ENCODE measurements around the gene KCNG3. TPM values are rescaled to one million over a fixed set of nuclear protein-coding genes. Genes with fewer than 3 reads are reported as not detected.

The KCNG3 gene
- total and polyA plus RNA-seq, 2 donors from 2014 or later, result 0.19 to 0.88 TPM

DNA sequence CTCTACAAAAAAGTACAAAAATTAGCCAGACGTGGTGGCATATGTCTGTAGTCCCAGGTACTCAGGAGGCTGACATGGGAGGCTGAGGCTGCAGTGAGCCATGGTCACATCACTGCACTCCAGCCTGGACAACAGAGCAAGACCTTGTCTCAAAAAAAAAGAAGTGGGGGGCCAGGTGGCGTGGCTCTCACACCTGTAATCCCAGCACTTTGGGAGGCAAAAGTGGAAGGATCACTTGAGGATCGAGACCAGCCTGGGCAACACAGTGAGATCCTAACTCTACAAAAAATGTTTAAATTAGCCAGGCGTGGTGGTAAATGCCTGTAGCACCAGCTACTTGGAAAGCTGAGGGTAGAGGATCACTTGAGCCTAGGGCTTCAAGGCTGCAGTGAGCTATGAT is 23.1 kb downstream of the KCNG3 start:
- no peak for DNase-seq
- no peak for FAIRE-seq
- Histone ChIP-seq H3K4me3 (ENCODE audit: low read length in 3 of 3) (no peak overlapping the region), H3K36me3 (ENCODE audit: control insufficient read depth in 2 of 3, insufficient read depth in 3 of 3, low read length in 3 of 3) (no peaks in the 10 kb centered on the region), H3K27me3 (ENCODE audit: control insufficient read depth, insufficient read depth, low read length) (no peaks in the 10 kb centered on the region), H3K27ac (ENCODE audit: low read depth in 2 of 2, low read length in 2 of 2) (no peak overlapping the region), H3K4me1 (ENCODE audit: control insufficient read depth in 2 of 3, insufficient read depth in 2 of 3, low read depth in 1 of 3, low read length in 3 of 3) (no peaks in the 10 kb centered on the region), H3K9me3 (ENCODE audit: control insufficient read depth in 2 of 3, insufficient read depth in 1 of 3, low read length in 3 of 3) (no peaks in the 10 kb centered on the region), H3K9ac (ENCODE audit: low read length in 3 of 3) (no peak overlapping the region)
- intact Hi-C loops (cut with DNase I), result no loop called here
- TF ChIP-seq, protein P1, sequence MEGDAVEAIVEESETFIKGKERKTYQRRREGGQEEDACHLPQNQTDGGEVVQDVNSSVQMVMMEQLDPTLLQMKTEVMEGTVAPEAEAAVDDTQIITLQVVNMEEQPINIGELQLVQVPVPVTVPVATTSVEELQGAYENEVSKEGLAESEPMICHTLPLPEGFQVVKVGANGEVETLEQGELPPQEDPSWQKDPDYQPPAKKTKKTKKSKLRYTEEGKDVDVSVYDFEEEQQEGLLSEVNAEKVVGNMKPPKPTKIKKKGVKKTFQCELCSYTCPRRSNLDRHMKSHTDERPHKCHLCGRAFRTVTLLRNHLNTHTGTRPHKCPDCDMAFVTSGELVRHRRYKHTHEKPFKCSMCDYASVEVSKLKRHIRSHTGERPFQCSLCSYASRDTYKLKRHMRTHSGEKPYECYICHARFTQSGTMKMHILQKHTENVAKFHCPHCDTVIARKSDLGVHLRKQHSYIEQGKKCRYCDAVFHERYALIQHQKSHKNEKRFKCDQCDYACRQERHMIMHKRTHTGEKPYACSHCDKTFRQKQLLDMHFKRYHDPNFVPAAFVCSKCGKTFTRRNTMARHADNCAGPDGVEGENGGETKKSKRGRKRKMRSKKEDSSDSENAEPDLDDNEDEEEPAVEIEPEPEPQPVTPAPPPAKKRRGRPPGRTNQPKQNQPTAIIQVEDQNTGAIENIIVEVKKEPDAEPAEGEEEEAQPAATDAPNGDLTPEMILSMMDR (IDR thresholded peaks at IDR 0.05; ENCODE audit: borderline replicate concordance, extremely low read depth, insufficient read depth), result no peak

DNA sequence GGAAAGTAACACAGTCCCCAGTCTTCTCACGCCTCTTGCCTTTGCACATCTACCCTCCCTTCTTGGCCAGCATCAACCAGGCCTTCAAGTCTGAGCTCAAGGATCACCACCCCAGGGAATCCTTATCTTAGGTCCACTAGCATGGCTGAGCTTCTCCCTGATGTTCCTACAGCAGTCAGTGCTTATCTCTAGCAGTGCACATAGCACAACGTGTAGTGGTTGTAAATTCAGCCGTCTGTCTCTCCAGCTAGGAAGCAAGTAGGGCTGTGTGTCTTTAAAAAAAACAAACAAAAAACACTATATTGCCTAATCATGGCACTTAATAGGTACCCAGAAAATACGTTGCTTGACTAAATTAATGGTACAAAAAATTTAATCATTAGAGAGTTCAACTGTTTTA is 29.2 kb downstream of the KCNG3 start:
- FAIRE-seq, result no peak

DNA sequence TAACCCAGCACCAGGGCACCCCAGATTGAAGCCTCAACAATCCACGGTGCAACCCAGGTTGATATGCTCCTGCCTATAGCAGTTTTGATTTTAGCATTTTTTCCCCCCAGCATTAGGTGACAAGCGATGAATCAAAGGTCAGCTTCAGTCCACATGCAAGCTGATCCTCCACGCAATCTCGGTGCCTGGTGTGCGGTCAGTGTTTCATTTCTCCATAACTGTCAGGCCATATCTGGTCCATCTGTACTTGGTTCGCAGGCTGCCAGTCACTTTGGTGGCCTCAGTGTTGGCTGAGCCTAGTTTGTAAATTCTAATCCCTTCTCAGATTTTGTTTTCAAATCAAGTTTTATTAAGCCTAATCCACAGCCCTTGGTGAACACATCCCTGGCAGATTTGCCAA is 30.2 kb downstream of the KCNG3 start:
- intact Hi-C loops (cut with DNase I), result no loop called here
- FAIRE-seq, result no peak
- Histone ChIP-seq H3K27me3 (ENCODE audit: control insufficient read depth, insufficient read depth, low read length) (no peaks in the 10 kb centered on the region), H3K9ac (ENCODE audit: low read length in 3 of 3) (no peak overlapping the region), H3K36me3 (ENCODE audit: control insufficient read depth in 2 of 3, insufficient read depth in 3 of 3, low read length in 3 of 3) (no peaks in the 10 kb centered on the region), H3K4me3 (ENCODE audit: low read length in 3 of 3) (no peak overlapping the region), H3K27ac (ENCODE audit: low read depth in 2 of 2, low read length in 2 of 2) (no peak overlapping the region), H3K4me1 (ENCODE audit: control insufficient read depth in 2 of 3, insufficient read depth in 2 of 3, low read depth in 1 of 3, low read length in 3 of 3) (no peaks in the 10 kb centered on the region), H3K9me3 (ENCODE audit: control insufficient read depth in 2 of 3, insufficient read depth in 1 of 3, low read length in 3 of 3) (no peaks in the 10 kb centered on the region)
- no peak for DNase-seq
- TF ChIP-seq, protein P1 (IDR thresholded peaks at IDR 0.05; ENCODE audit: borderline replicate concordance, extremely low read depth, insufficient read depth), result no peak

More for the DNA sequence above, 29.2 kb downstream of the KCNG3 start:
- intact Hi-C loops (cut with DNase I), result no loop called here
- Histone ChIP-seq H3K27me3 (ENCODE audit: control insufficient read depth, insufficient read depth, low read length) (no peaks in the 10 kb centered on the region), H3K9ac (ENCODE audit: low read length in 3 of 3) (no peak overlapping the region), H3K4me1 (ENCODE audit: control insufficient read depth in 2 of 3, insufficient read depth in 2 of 3, low read depth in 1 of 3, low read length in 3 of 3) (no peaks in the 10 kb centered on the region), H3K4me3 (ENCODE audit: low read length in 3 of 3) (no peak overlapping the region), H3K36me3 (ENCODE audit: control insufficient read depth in 2 of 3, insufficient read depth in 3 of 3, low read length in 3 of 3) (no peaks in the 10 kb centered on the region), H3K9me3 (ENCODE audit: control insufficient read depth in 2 of 3, insufficient read depth in 1 of 3, low read length in 3 of 3) (no peaks in the 10 kb centered on the region), H3K27ac (ENCODE audit: low read depth in 2 of 2, low read length in 2 of 2) (no peak overlapping the region)
- TF ChIP-seq, protein P1 (IDR thresholded peaks at IDR 0.05; ENCODE audit: borderline replicate concordance, extremely low read depth, insufficient read depth), result no peak
- DNase-seq, result no peak

DNA sequence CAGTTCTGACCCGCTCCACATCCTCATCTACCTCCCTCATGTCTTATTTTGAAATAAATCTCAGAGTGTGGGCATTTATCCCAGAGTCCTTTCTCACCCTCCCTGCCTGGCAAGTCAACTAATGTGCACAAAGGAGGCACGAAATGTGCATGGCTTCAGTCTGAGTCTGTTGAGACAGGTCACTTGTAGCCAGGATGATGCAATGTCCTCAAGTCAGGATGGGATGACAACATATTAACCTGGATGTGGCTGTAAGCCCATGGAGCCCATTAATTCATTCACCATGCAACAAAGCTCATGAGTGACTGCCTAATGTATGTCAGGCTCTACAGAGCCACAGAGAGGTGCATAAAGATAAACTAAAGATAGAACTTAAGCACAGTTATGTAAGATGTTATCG is 34.5 kb downstream of the KCNG3 start:
- no peaks in the 10 kb centered on the region for H3K36me3 ChIP-seq (ENCODE audit: control insufficient read depth in 2 of 3, insufficient read depth in 3 of 3, low read length in 3 of 3)
- FAIRE-seq (no peak), DNase-seq (no peak)
- intact Hi-C loops (cut with DNase I), result no loop called here
- no peak overlapping the region for H3K27ac ChIP-seq (ENCODE audit: low read depth in 2 of 2, low read length in 2 of 2)
- H3K9me3 ChIP-seq (ENCODE audit: control insufficient read depth in 2 of 3, insufficient read depth in 1 of 3, low read length in 3 of 3), result no peaks in the 10 kb centered on the region
- H3K4me1 ChIP-seq (ENCODE audit: control insufficient read depth in 2 of 3, insufficient read depth in 2 of 3, low read depth in 1 of 3, low read length in 3 of 3), result no peaks in the 10 kb centered on the region
- H3K27me3 ChIP-seq (ENCODE audit: control insufficient read depth, insufficient read depth, low read length), result no peaks in the 10 kb centered on the region
- no peak overlapping the region for H3K4me3 ChIP-seq (ENCODE audit: low read length in 3 of 3)
- TF ChIP-seq, protein P1 (IDR thresholded peaks at IDR 0.05; ENCODE audit: borderline replicate concordance, extremely low read depth, insufficient read depth), result no peak
- no peak overlapping the region for H3K9ac ChIP-seq (ENCODE audit: low read length in 3 of 3)

Measured in kidney (tissue), 14 donors.